ENCODE measurements around the gene ITGB4.

ITGB4 gene

GRCh38 chr17:75778861-75779249 lies 57.6 kb downstream of the ITGB4 start:
- TF ChIP-seq, protein P1, sequence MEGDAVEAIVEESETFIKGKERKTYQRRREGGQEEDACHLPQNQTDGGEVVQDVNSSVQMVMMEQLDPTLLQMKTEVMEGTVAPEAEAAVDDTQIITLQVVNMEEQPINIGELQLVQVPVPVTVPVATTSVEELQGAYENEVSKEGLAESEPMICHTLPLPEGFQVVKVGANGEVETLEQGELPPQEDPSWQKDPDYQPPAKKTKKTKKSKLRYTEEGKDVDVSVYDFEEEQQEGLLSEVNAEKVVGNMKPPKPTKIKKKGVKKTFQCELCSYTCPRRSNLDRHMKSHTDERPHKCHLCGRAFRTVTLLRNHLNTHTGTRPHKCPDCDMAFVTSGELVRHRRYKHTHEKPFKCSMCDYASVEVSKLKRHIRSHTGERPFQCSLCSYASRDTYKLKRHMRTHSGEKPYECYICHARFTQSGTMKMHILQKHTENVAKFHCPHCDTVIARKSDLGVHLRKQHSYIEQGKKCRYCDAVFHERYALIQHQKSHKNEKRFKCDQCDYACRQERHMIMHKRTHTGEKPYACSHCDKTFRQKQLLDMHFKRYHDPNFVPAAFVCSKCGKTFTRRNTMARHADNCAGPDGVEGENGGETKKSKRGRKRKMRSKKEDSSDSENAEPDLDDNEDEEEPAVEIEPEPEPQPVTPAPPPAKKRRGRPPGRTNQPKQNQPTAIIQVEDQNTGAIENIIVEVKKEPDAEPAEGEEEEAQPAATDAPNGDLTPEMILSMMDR (IDR thresholded peaks at IDR 0.05; ENCODE audit: low read depth, low read length), result peak; percentile 61
- H3K4me3 ChIP-seq (replicated peaks in 1 of 2; ENCODE audit: low read depth in 2 of 2, low read length in 2 of 2), result peak overlapping the region; percentile 83 to 90
- DNase-seq (ENCODE audit: low read depth in 2 of 2), result no peak

GRCh38 chr17:75779250-75779986 lies 58.2 kb downstream of the ITGB4 start:
- TF ChIP-seq, protein P1 (IDR thresholded peaks at IDR 0.05; ENCODE audit: low read depth, low read length), result no peak
- H3K4me3 ChIP-seq (replicated peaks in 1 of 2; ENCODE audit: low read depth in 2 of 2, low read length in 2 of 2), result peak overlapping the region; percentile 83 to 90
- peak; percentile 100 for DNase-seq (ENCODE audit: low read depth in 2 of 2)

DNA sequence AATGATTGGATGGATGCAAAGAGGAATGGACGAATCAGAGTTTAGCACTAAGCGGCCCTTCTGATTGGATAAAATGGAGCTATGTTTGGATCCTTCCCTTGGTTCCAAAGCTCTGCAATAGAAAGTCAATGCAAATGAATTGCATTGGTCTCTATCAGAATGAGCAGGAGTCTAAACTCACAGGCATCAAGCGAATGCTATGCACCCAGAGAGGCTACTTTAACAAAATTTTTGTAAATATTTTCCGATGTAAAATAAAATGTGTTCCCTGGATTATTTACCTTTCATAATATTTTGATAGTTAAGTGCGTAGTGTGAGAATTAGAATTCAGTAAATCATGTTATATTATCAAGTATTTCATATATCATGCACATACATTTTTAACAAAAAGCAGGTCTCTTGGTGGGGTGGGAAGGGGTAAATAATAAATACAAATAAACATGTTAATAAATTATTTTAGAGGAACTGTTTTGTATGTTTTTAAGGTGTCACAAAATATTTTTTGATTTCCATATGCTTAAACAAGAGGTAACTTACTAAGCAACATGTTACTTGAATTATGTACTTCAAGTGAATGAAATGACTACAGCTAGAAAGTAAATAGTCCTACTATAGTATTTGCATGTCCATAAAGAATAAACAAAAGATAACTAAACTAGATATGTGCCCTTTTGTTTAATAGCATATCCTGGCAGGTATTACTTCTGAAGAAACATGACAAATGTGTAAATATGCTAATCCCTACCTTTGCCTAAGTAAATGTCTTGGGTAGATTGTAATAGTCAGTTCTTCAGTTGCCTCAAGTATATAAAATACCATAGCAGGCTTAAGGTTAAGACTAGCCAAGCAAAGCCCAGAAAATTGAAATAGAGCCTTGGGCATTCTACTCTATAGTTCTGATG lies 59.0 kb downstream of the ITGB4 start:
- TF ChIP-seq, protein P1 (IDR thresholded peaks at IDR 0.05; ENCODE audit: low read depth, low read length), result no peak

DNA sequence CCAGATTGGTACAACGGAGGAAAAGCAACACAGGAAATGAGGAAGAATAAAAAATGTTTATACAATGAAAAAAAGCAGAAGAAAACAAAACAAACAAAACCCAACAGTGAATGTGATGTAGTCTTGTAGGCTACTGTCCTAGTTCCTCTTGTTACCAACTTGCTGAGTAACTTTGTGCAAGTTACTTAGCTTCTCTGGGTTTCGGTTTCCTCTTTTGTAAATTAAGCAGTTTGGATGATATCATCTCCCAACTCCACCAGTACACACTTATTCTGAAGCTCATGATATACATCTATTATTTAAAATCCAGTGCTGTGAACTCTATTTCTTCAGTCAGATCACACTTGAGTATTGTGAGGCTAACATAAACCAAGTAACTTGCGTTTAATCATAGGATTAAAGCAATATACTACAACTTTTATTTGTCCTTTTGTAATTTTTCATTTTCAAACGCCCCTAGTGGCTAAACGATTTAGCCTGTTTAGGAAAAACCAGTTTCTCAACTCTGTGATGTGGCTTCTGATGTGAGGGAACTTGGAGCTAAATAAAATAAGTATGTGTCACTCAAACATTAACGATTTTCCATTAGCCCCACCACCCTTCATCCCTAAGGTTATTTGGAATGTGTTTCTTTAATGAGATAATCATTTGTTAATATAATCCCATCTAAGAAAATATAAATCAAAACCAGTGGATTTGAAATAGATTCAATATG lies 62.0 kb downstream of the ITGB4 start:
- TF ChIP-seq, protein P1 (IDR thresholded peaks at IDR 0.05; ENCODE audit: low read depth, low read length), result peak; percentile 61
- peak; percentile 74 to 85 for DNase-seq (ENCODE audit: low read depth in 2 of 2)
- peak overlapping the region in 1 of 2 donors; percentile 32 for H3K4me3 ChIP-seq (replicated peaks in 1 of 2; ENCODE audit: low read depth in 2 of 2, low read length in 2 of 2)

More for the DNA sequence above, 59.0 kb downstream of the ITGB4 start:
- H3K4me3 ChIP-seq (replicated peaks in 1 of 2; ENCODE audit: low read depth in 2 of 2, low read length in 2 of 2), result peak overlapping the region in 1 of 2 donors; percentile 22
- DNase-seq (ENCODE audit: low read depth in 2 of 2), result no peak

DNA sequence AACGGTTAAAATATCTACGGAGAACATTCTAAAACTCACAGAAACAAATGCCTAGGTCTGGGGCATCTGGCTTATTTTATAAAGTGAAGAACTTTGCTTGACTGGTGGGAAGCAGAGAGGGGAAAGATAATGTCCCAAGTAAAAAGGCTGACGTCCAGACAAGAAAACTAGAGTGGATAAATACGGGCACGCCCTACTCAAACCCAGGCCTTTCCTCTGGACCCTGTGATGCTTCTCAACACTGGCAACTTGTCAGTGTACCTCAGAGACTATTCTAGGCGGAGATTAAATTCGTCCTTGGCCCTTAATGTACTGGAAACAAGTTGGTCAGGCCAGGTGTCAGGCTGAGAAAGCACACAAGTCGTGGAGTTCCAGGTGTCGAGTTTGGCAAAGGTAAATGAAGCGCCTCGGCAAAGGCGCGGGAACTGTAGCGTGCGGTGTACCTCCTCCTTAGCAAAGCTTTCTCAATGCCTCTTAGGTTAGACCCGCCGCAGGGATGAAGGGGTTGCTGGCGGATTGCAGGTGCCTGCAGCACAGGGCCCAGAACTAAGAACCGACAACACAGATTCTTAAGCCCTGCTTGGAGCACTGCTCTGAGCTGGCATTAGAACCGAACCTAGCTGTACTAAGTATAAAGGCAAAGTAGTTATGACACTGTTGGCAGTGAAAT lies 62.7 kb downstream of the ITGB4 start:
- no peak for DNase-seq (ENCODE audit: low read depth in 2 of 2)
- H3K4me3 ChIP-seq (replicated peaks in 1 of 2; ENCODE audit: low read depth in 2 of 2, low read length in 2 of 2), result peak overlapping the region; percentile 63 to 75
- TF ChIP-seq, protein P1 (IDR thresholded peaks at IDR 0.05; ENCODE audit: low read depth, low read length), result no peak

DNA sequence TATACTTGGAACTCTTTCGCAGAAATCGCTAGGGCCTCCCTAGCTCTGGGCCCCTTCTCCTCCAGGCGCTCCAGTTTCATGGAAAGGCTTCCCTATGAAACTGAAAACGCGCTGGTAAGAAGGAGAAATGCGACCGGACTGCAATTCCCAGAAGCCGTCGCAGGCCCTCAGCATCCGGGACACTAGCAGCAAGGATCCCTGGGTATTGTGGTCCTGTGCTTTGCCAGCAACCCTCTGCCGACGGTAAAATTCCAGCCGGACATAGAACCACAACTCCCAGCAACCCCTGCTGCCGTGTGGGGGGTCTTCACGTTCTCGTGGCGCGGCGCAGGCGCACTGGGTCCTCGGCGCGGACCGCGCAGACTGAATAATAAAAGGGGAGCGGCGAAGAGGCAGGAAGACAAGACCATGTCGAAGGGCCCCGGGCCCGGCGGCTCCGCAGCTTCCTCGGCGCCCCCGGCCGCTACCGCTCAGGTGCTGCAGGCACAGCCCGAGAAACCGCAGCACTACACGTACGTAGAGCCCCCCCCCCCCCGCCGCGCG lies 63.3 kb downstream of the ITGB4 start, which contains the start of gene UNK:
Gene UNK, plus strand, starts transcription at position 334 of the 543 bp plus-strand sequence. Its CDS starts 75 bp downstream, at position 409.
- peak; percentile 100 for DNase-seq (ENCODE audit: low read depth in 2 of 2)
- H3K4me3 ChIP-seq (replicated peaks in 1 of 2; ENCODE audit: low read depth in 2 of 2, low read length in 2 of 2), result peak within 1 kb of the TSS; percentile 63 to 75
- TF ChIP-seq, protein P1 (IDR thresholded peaks at IDR 0.05; ENCODE audit: low read depth, low read length), result no peak

Data from cardiac fibroblast (primary cell).